ENCODE data around the gene RAB44.

Gene RAB44

GRCh38 chr6:36684447-36684812 lies 13.2 kb upstream of the RAB44 start:
- DNase-seq (ENCODE audit: extremely low read depth, low read depth) = no peak
- TF ChIP-seq, protein P1, sequence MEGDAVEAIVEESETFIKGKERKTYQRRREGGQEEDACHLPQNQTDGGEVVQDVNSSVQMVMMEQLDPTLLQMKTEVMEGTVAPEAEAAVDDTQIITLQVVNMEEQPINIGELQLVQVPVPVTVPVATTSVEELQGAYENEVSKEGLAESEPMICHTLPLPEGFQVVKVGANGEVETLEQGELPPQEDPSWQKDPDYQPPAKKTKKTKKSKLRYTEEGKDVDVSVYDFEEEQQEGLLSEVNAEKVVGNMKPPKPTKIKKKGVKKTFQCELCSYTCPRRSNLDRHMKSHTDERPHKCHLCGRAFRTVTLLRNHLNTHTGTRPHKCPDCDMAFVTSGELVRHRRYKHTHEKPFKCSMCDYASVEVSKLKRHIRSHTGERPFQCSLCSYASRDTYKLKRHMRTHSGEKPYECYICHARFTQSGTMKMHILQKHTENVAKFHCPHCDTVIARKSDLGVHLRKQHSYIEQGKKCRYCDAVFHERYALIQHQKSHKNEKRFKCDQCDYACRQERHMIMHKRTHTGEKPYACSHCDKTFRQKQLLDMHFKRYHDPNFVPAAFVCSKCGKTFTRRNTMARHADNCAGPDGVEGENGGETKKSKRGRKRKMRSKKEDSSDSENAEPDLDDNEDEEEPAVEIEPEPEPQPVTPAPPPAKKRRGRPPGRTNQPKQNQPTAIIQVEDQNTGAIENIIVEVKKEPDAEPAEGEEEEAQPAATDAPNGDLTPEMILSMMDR (IDR thresholded peaks at IDR 0.05; ENCODE audit: low read depth, low read length) = no peak

- no peak for DNase-seq (ENCODE audit: extremely low read depth, low read depth)
- TF ChIP-seq, protein P1 (IDR thresholded peaks at IDR 0.05; ENCODE audit: low read depth, low read length) = no peak
Measured at GRCh38 chr6:36685166-36685924, 12.3 kb upstream of the RAB44 start.

DNA sequence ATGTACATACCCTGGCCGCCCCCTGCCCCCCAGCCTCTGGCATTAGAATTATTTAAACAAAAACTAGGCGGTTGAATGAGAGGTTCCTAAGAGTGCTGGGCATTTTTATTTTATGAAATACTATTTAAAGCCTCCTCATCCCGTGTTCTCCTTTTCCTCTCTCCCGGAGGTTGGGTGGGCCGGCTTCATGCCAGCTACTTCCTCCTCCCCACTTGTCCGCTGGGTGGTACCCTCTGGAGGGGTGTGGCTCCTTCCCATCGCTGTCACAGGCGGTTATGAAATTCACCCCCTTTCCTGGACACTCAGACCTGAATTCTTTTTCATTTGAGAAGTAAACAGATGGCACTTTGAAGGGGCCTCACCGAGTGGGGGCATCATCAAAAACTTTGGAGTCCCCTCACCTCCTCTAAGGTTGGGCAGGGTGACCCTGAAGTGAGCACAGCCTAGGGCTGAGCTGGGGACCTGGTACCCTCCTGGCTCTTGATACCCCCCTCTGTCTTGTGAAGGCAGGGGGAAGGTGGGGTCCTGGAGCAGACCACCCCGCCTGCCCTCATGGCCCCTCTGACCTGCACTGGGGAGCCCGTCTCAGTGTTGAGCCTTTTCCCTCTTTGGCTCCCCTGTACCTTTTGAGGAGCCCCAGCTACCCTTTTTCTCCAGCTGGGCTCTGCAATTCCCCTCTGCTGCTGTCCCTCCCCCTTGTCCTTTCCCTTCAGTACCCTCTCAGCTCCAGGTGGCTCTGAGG lies 11.5 kb upstream of the RAB44 start:
- no peak for DNase-seq (ENCODE audit: extremely low read depth, low read depth)
- TF ChIP-seq, protein P1 (IDR thresholded peaks at IDR 0.05; ENCODE audit: low read depth, low read length) = no peak

- TF ChIP-seq, protein P1 (IDR thresholded peaks at IDR 0.05; ENCODE audit: low read depth, low read length) = no peak
- DNase-seq (ENCODE audit: extremely low read depth, low read depth) = no peak
Measured at GRCh38 chr6:36686668-36687513, 10.7 kb upstream of the RAB44 start.

DNA sequence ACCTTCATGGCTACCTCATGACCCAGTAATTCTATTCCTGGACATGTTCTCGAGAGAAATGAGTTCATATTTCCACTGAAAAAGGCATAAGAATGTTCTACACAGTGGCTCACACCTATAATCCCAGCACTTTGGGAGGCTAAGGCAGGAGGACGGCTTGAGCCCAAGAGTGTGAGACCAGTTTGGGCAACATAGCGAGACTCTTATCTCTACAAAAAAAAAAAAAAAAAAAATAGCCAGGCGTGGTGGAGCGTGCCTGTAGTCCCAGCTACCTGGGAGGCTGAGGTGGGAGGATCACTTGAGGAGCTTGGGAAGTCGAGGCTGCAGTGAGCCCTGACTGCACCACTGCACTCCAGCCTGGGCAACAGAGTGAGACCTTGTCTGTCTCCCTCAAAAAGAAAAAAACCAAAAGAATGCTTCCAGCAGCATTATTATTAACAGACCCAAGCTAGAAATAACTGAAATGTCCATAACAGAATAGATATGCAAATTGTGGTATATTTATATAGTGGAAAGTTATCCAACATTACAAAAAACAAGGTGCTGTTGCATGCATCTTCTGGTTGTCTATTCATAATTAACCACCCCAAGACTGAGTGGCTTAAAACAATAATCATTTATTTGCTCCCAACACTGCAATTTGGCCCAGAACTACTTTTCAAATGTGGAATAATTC lies 9.4 kb upstream of the RAB44 start:
- DNase-seq (ENCODE audit: extremely low read depth, low read depth) = no peak
- TF ChIP-seq, protein P1 (IDR thresholded peaks at IDR 0.05; ENCODE audit: low read depth, low read length) = no peak

DNA sequence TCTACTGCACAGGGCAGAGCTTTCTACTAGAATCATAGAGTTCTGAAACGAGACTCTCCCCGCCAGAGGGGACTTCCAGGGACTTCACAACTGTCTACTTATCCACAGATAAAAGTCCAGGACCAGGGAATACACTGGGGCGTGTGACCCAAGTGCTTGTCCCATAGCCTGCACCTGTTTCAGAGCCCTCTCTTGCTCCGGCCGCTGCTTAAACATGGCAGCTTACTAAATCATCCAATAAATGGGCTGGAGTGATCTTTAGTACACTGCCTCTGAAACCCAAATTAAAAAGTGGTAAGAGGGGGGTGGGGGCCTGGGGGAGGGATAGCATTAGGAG lies 8.9 kb upstream of the RAB44 start:
- TF ChIP-seq, protein P1 (IDR thresholded peaks at IDR 0.05; ENCODE audit: low read depth, low read length) = no peak
- no peak for DNase-seq (ENCODE audit: extremely low read depth, low read depth)
